Measurements from ENCODE around the gene ANKS3. TPM values are rescaled to one million over a fixed set of nuclear protein-coding genes. Genes with fewer than 3 reads are reported as not detected.

Gene ANKS3
- polyA plus RNA-seq, 3 donors: 0.59 to 13.7 (median 0.95) TPM

DNA sequence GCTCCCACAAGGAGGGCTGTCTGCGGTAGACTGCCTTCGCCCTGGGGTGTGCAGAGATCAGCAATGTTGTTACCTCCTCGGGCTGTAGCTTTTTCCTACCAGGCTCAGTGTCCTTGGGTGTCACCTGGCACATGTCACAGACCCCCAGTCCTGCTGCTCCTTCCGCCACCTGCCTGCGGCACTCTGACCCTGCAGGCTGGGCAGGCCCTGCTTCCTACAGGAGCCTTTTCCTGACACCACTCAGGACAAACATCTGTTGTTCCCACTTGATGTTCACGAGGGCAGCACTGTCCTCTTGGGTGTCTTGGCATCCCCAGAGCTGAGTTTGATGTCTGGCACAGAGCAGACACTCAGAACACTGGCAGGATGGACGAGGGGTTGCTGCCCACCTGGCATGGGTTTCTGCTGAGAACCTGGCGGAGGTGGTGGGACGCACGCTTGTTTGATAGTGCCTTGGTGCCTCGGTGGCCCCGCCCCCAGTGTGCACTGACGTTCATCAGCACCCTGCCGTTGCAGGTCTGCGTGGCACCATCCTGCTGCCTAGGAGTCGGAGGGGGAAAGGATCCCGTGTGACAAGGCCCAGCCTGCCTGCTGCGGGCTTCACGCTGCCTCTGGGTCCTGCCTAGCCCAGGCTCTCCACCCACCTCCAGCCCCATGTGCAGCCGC is 67.4 kb downstream of the ANKS3 start:
- 94% methylated on average over 19 of the region's 20 CpGs for WGBS (ENCODE audit: insufficient coverage)
- H3K36me3 ChIP-seq (replicated peaks in 1 of 2; ENCODE audit: control insufficient read depth in 1 of 2, insufficient read depth in 2 of 2, low read length in 2 of 2): peaks cover 52 to 57% of the 10 kb centered on the region in 2 donors
- Mint-ChIP-seq H3K9me3 (no peaks in the 10 kb centered on the region), H3K4me3 (no peak overlapping the region), H3K27me3 (ENCODE audit: low read depth in 3 of 3) (no peaks in the 10 kb centered on the region), H3K27ac (peak overlapping the region in 5 of 7 donors; percentile 28 to 98 (median 46)), H3K36me3 (peaks cover 21 to 25% of the 10 kb centered on the region in 2 donors), H3K4me1 (peaks cover 43% of the 10 kb centered on the region)
- H2AFZ ChIP-seq (ENCODE audit: insufficient read depth, low read depth, low read length, poor library complexity, severe bottlenecking): no peak overlapping the region
- intact Hi-C loops (cut with micrococcal nuclease): no loop called here
- H3K9me3 ChIP-seq (replicated peaks in 1 of 2; ENCODE audit: control insufficient read depth in 1 of 2, insufficient read depth in 1 of 2, low read length in 2 of 2): no peaks in the 10 kb centered on the region
- TF ChIP-seq, protein P1, sequence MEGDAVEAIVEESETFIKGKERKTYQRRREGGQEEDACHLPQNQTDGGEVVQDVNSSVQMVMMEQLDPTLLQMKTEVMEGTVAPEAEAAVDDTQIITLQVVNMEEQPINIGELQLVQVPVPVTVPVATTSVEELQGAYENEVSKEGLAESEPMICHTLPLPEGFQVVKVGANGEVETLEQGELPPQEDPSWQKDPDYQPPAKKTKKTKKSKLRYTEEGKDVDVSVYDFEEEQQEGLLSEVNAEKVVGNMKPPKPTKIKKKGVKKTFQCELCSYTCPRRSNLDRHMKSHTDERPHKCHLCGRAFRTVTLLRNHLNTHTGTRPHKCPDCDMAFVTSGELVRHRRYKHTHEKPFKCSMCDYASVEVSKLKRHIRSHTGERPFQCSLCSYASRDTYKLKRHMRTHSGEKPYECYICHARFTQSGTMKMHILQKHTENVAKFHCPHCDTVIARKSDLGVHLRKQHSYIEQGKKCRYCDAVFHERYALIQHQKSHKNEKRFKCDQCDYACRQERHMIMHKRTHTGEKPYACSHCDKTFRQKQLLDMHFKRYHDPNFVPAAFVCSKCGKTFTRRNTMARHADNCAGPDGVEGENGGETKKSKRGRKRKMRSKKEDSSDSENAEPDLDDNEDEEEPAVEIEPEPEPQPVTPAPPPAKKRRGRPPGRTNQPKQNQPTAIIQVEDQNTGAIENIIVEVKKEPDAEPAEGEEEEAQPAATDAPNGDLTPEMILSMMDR (IDR thresholded peaks at IDR 0.05): no peak
- no peak overlapping the region for H3K4me3 ChIP-seq (replicated peaks in 1 of 3; ENCODE audit: low read depth in 2 of 3, low read length in 3 of 3)
- peaks cover 17% of the 10 kb centered on the region for H3K79me2 ChIP-seq (ENCODE audit: insufficient read depth, low read length)
- H3K27ac ChIP-seq (ENCODE audit: low read depth in 1 of 2, low read length in 2 of 2): peak overlapping the region in 1 of 2 donors; percentile 20
- no peaks in the 10 kb centered on the region for H3K27me3 ChIP-seq (ENCODE audit: control insufficient read depth in 2 of 2, insufficient read depth in 2 of 2, low read length in 2 of 2)
- H4K20me1 ChIP-seq (ENCODE audit: insufficient read depth, low read length): peaks cover 8% of the 10 kb centered on the region
- H3K9ac ChIP-seq (ENCODE audit: insufficient read depth, low read length, poor library complexity, severe bottlenecking): no peak overlapping the region
- no peak for DNase-seq
- H3K4me2 ChIP-seq (replicated peaks; ENCODE audit: extremely low read depth, low read length, poor library complexity, severe bottlenecking): no peak overlapping the region
- peaks cover 39 to 45% of the 10 kb centered on the region in 2 donors for H3K4me1 ChIP-seq (ENCODE audit: control insufficient read depth in 1 of 2, insufficient read depth in 2 of 2, low read length in 2 of 2)

DNA sequence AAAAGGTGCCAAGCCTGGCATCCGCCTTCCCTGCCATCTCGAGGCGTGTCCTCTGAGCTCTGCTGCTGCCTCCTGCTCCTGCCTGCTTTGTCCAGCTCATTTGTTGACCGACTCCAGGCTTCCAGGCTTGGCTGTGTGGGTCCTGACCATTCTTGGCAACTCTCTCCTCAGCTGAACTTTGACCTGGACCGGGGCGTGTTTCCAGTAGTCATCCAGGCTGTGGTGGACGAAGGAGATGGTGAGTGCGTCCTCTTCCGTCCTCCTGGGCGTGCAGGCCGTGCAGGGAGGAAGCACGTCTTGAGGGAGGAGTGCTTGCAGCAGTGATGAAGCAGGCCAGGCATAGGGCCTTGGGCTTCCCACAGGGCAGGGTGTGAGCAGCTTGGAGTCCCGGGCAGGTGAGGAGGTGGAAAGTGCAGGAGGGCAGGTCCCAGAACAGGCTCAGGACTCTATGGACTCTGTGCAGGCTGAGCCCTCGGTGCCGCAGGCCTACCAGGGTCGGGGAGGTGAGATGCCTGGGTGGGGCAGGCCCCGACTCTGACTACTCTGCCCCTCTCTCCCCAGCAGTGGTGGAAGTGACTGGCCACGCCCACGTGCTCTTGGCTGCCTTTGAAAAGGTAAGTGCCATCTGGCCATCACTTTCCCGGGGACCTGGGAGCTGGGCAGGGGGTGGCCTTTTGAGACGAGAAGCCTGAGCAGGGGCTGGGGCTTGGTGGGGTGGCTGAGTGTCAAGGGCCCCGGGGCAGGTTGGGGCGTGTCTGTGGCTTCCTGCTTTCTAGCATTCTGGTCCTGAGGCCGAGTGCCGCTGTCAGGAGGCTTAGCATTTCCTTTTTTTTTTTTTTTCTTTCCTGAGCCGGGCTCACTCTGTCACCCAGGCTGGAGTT is 69.3 kb downstream of the ANKS3 start:
- H3K9me3 ChIP-seq (replicated peaks in 1 of 2; ENCODE audit: control insufficient read depth in 1 of 2, insufficient read depth in 1 of 2, low read length in 2 of 2): no peaks in the 10 kb centered on the region
- H3K4me3 ChIP-seq (replicated peaks in 1 of 3; ENCODE audit: low read depth in 2 of 3, low read length in 3 of 3): peak overlapping the region in 2 of 3 experiments; percentile 1 to 48
- no peak overlapping the region for H2AFZ ChIP-seq (ENCODE audit: insufficient read depth, low read depth, low read length, poor library complexity, severe bottlenecking)
- 11% methylated on average over 18 of the region's 26 CpGs for WGBS (ENCODE audit: insufficient coverage)
- Mint-ChIP-seq H3K27me3 (ENCODE audit: low read depth in 3 of 3) (no peaks in the 10 kb centered on the region), H3K4me3 (peak overlapping the region; percentile 73 to 89), H3K27ac (peak overlapping the region; percentile 93 to 99 (median 98)), H3K36me3 (peaks cover 17 to 19% of the 10 kb centered on the region in 2 donors), H3K9me3 (no peaks in the 10 kb centered on the region), H3K4me1 (peaks cover 56% of the 10 kb centered on the region)
- H3K36me3 ChIP-seq (replicated peaks in 1 of 2; ENCODE audit: control insufficient read depth in 1 of 2, insufficient read depth in 2 of 2, low read length in 2 of 2): peaks cover 43 to 48% of the 10 kb centered on the region in 2 donors
- peaks cover 43 to 55% of the 10 kb centered on the region in 2 donors for H3K4me1 ChIP-seq (ENCODE audit: control insufficient read depth in 1 of 2, insufficient read depth in 2 of 2, low read length in 2 of 2)
- TF ChIP-seq, protein P1 (IDR thresholded peaks at IDR 0.05): no peak
- H3K27me3 ChIP-seq (ENCODE audit: control insufficient read depth in 2 of 2, insufficient read depth in 2 of 2, low read length in 2 of 2): no peaks in the 10 kb centered on the region
- DNase-seq: peak; percentile 62 to 87 (median 86)
- H3K4me2 ChIP-seq (replicated peaks; ENCODE audit: extremely low read depth, low read length, poor library complexity, severe bottlenecking): peak overlapping the region; percentile 58
- peaks cover 27% of the 10 kb centered on the region for H3K79me2 ChIP-seq (ENCODE audit: insufficient read depth, low read length)
- H3K27ac ChIP-seq (ENCODE audit: low read depth in 1 of 2, low read length in 2 of 2): peak overlapping the region; percentile 88 to 93
- intact Hi-C loops (cut with micrococcal nuclease): loop anchor here (2.0 to 5.0 kb wide), 2 partner anchors 16 to 37 kb away; no protein-coding TSS in a partner anchor
- H4K20me1 ChIP-seq (ENCODE audit: insufficient read depth, low read length): peaks cover 19% of the 10 kb centered on the region
- H3K9ac ChIP-seq (ENCODE audit: insufficient read depth, low read length, poor library complexity, severe bottlenecking): peak overlapping the region; percentile 64
